Panc1 (cell line): ENCODE results near the gene COX7C.
"Not testable (repeated sequence)": the region's sequence is repeated elsewhere in the genome, so short reads cannot be mapped to it uniquely, and the experiment has no call there.

ENCODE experiments used
- CTCF ChIP-seq: fragments of 450-650 bp; IDR thresholded peaks from 2 replicates; pipeline ENCODE4 v1.5.1; 2017; ENCODE audit warnings: mild to moderate bottlenecking
- POLR2AphosphoS5 ChIP-seq: IDR thresholded peaks from 2 replicates; pipeline ENCODE4 v1.6.1; 2012; ENCODE audit warnings: mild to moderate bottlenecking, low read depth, low read length, moderate library complexity
- TCF7L2 ChIP-seq: IDR thresholded peaks from 2 replicates; pipeline ENCODE4 v1.6.1; 2011; ENCODE audit warnings: mild to moderate bottlenecking, low read depth, low read length, inconsistent platforms
- TF ChIP-seq, protein P1 (sequence below), 2 experiments: IDR thresholded peaks; 2 replicates each; pipeline ENCODE4 v1.6.1; 2011 to 2012; ENCODE audit warnings: low read depth in 2 of 2, control low read depth in 1 of 2, low read length in 1 of 2, mild to moderate bottlenecking in 1 of 2, moderate library complexity in 1 of 2; ENCODE audit not compliant: insufficient read depth in 1 of 2

GRCh38 chr5:86569522-86570426, 48.0 kb upstream of the COX7C start:
- not testable (repeated sequence) for TF ChIP-seq CTCF, POLR2AphosphoS5, TCF7L2
- TF ChIP-seq, protein P1, sequence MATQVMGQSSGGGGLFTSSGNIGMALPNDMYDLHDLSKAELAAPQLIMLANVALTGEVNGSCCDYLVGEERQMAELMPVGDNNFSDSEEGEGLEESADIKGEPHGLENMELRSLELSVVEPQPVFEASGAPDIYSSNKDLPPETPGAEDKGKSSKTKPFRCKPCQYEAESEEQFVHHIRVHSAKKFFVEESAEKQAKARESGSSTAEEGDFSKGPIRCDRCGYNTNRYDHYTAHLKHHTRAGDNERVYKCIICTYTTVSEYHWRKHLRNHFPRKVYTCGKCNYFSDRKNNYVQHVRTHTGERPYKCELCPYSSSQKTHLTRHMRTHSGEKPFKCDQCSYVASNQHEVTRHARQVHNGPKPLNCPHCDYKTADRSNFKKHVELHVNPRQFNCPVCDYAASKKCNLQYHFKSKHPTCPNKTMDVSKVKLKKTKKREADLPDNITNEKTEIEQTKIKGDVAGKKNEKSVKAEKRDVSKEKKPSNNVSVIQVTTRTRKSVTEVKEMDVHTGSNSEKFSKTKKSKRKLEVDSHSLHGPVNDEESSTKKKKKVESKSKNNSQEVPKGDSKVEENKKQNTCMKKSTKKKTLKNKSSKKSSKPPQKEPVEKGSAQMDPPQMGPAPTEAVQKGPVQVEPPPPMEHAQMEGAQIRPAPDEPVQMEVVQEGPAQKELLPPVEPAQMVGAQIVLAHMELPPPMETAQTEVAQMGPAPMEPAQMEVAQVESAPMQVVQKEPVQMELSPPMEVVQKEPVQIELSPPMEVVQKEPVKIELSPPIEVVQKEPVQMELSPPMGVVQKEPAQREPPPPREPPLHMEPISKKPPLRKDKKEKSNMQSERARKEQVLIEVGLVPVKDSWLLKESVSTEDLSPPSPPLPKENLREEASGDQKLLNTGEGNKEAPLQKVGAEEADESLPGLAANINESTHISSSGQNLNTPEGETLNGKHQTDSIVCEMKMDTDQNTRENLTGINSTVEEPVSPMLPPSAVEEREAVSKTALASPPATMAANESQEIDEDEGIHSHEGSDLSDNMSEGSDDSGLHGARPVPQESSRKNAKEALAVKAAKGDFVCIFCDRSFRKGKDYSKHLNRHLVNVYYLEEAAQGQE (IDR thresholded peaks at IDR 0.05; ENCODE audit: insufficient read depth in 1 of 2, low read depth in 2 of 2, low read length in 1 of 2), result not testable (repeated sequence)
